Keratinocyte (primary cell): ENCODE results near the gene SLC7A6. TPM values are rescaled to one million over a fixed set of nuclear protein-coding genes. Genes with fewer than 3 reads are reported as not detected.

Source experiments
- DNase-seq: peaks from one replicate; pipeline ENCODE4 v3.0.0-alpha.2; 2011; ENCODE audit warnings: low read depth, missing footprints, low spot score
- FAIRE-seq: peaks from 2 replicates; lab custom pipeline; 2011; peaks lifted over from hg19 to GRCh38; lab: Jason Lieb, UNC
- H2AFZ ChIP-seq: 2 replicates; pipeline ENCODE4 v1.6.0; 2012; ENCODE audit warnings: low read length, control low read depth, inconsistent platforms; ENCODE audit not compliant: control insufficient read depth
- H3K27ac ChIP-seq: 2 replicates; pipeline ENCODE4 v1.5.1; 2011; ENCODE audit warnings: low read length; ENCODE audit not compliant: control insufficient read depth, insufficient read depth
- H3K27me3 ChIP-seq: 3 replicates; pipeline ENCODE4 v1.6.0; 2011; ENCODE audit warnings: low read length; ENCODE audit not compliant: control insufficient read depth, insufficient read depth; ENCODE audit errors: extremely low read depth
- H3K36me3 ChIP-seq, 2 experiments: 2 replicates in 1 of 2; 3 replicates in 1 of 2; pipeline ENCODE4 v1.5.1; 2011; ENCODE audit warnings: low read length in 2 of 2, mild to moderate bottlenecking in 1 of 2; ENCODE audit not compliant: control insufficient read depth in 2 of 2, insufficient read depth in 2 of 2; ENCODE audit errors: extremely low read depth in 1 of 2
- H3K4me1 ChIP-seq: 3 replicates; pipeline ENCODE4 v1.5.1; 2011; ENCODE audit warnings: low read length; ENCODE audit not compliant: control insufficient read depth, insufficient read depth; ENCODE audit errors: extremely low read depth
- H3K4me2 ChIP-seq: 3 replicates; pipeline ENCODE4 v1.6.0; 2011; ENCODE audit warnings: low read depth, low read length; ENCODE audit not compliant: control insufficient read depth, insufficient read depth; ENCODE audit errors: extremely low read depth
- H3K4me3 ChIP-seq, 3 experiments: fragments of 200-600 bp in 1 of 3; sonication (generic) in 1 of 3; 2 replicates in 2 of 3; 3 replicates in 1 of 3; pipeline ENCODE4 v1.5.1; 2011 to 2016; ENCODE audit warnings: low read length in 3 of 3, mild to moderate bottlenecking in 3 of 3, control low read depth in 2 of 3, inconsistent platforms in 1 of 3, low read depth in 1 of 3, mixed read lengths in 1 of 3, mixed run types in 1 of 3, moderate library complexity in 1 of 3; ENCODE audit not compliant: control insufficient read depth in 2 of 3, insufficient read depth in 2 of 3; ENCODE audit errors: extremely low read depth in 1 of 3
- H3K79me2 ChIP-seq: 2 replicates; pipeline ENCODE4 v1.6.0; 2012; ENCODE audit warnings: low read length; ENCODE audit not compliant: control insufficient read depth, insufficient read depth
- H3K9ac ChIP-seq: 3 replicates; pipeline ENCODE4 v1.6.0; 2011; ENCODE audit warnings: low read length; ENCODE audit not compliant: control insufficient read depth, insufficient read depth; ENCODE audit errors: extremely low read depth
- H3K9me1 ChIP-seq: 3 replicates; pipeline ENCODE4 v1.6.0; 2011; ENCODE audit warnings: low read length; ENCODE audit not compliant: control insufficient read depth, insufficient read depth; ENCODE audit errors: extremely low read depth
- H3K9me3 ChIP-seq: 2 replicates; pipeline ENCODE4 v1.5.1; 2012; ENCODE audit warnings: low read depth, low read length; ENCODE audit not compliant: control insufficient read depth
- H4K20me1 ChIP-seq: 3 replicates; pipeline ENCODE4 v1.6.0; 2011; ENCODE audit warnings: low read length; ENCODE audit not compliant: control insufficient read depth, insufficient read depth; ENCODE audit errors: extremely low read depth
- CTCF ChIP-seq, 3 experiments: IDR thresholded peaks in 1 of 3; conservative IDR thresholded peaks in 1 of 3; optimal IDR thresholded peaks in 1 of 3; 2 replicates in 2 of 3; 3 replicates in 1 of 3; pipeline versions ENCODE3 to v1.5.1; 2011; ENCODE audit warnings: low read length in 3 of 3, mild to moderate bottlenecking in 3 of 3, moderate library complexity in 2 of 3, control low read depth in 1 of 3, inconsistent platforms in 1 of 3; ENCODE audit not compliant: insufficient read depth in 2 of 3; ENCODE audit errors: extremely low read depth in 1 of 3
- EZH2 ChIP-seq: IDR thresholded peaks from one replicate; pipeline ENCODE4 v1.6.1; 2012; ENCODE audit warnings: inconsistent platforms, mild to moderate bottlenecking, low read length, moderate library complexity
- dilution Hi-C: fragments of 300-500 bp; cut with MboI; formaldehyde crosslinking; loops from one replicate; pipeline ENCODE4 v1.7.0; 2020; ENCODE audit warnings: low sequenced_read_pairs; ENCODE audit not compliant: extremely low pct_ligation_motif_present
- polyA plus RNA-seq, 5 experiments: library from polyadenylated mRNA; depleted of rRNA in 3 of 5; stranded (reverse) in 3 of 5; stranded (forward) in 1 of 5; unstranded in 1 of 5; fragments of >200 nt; gene quantifications; 1 replicate in 1 of 5; 2 replicates in 3 of 5; 3 replicates in 1 of 5; pipeline versions ENCODE4 v1.2.1 to v1.2.3, GENCODE V29; 2011 to 2012; ENCODE audit warnings: missing spikeins in 2 of 5, low read depth in 1 of 5, low replicate concordance in 1 of 5

The SLC7A6 gene
- polyA plus RNA-seq, 1 donor (not counting 4 experiments of a cell fraction or from before 2014, with no cell fraction given), result 43.4 TPM

- TF ChIP-seq CTCF (optimal IDR thresholded peaks at IDR 0.05 in 1 of 3, IDR thresholded peaks at IDR 0.05 in 1 of 3, conservative IDR thresholded peaks at IDR 0.05 in 1 of 3; ENCODE audit: extremely low read depth in 1 of 3, insufficient read depth in 2 of 3, low read length in 3 of 3), result no peak
- no peak for TF ChIP-seq EZH2
- Histone ChIP-seq H3K27me3 (no peaks in the 10 kb centered on the region), H3K27ac (no peak overlapping the region), H4K20me1 (no peaks in the 10 kb centered on the region), H3K4me1 (peaks cover 11% of the 10 kb centered on the region), H3K4me2 (no peak overlapping the region), H3K9ac (no peak overlapping the region), H3K9me3 (no peaks in the 10 kb centered on the region), H3K79me2 (no peaks in the 10 kb centered on the region), H3K4me3 (no peak overlapping the region), H3K9me1 (peaks cover 3% of the 10 kb centered on the region), H3K36me3 (peaks cover 7 to 25% of the 10 kb centered on the region in 2 experiments), H2AFZ (no peak overlapping the region)
- dilution Hi-C loops, result no loop called here
- FAIRE-seq, result no peak
- DNase-seq, result no peak
Observed at GRCh38 chr16:68250951-68251350, 13.4 kb upstream of the SLC7A6 start.

GRCh38 chr16:68251832-68252231 is 12.5 kb upstream of the SLC7A6 start:
- H3K4me1 ChIP-seq, result peaks cover 2% of the 10 kb centered on the region

More at GRCh38 chr16:68251832-68252231, 12.5 kb upstream of the SLC7A6 start:
- Histone ChIP-seq H3K9me1 (no peaks in the 10 kb centered on the region), H3K4me2 (no peak overlapping the region), H3K4me3 (no peak overlapping the region), H2AFZ (no peak overlapping the region), H3K36me3 (peaks cover 7 to 27% of the 10 kb centered on the region in 2 experiments), H3K9me3 (no peaks in the 10 kb centered on the region), H3K27me3 (no peaks in the 10 kb centered on the region), H4K20me1 (no peaks in the 10 kb centered on the region), H3K79me2 (no peaks in the 10 kb centered on the region), H3K27ac (no peak overlapping the region), H3K9ac (no peak overlapping the region)
- TF ChIP-seq CTCF (optimal IDR thresholded peaks at IDR 0.05 in 1 of 3, IDR thresholded peaks at IDR 0.05 in 1 of 3, conservative IDR thresholded peaks at IDR 0.05 in 1 of 3; ENCODE audit: extremely low read depth in 1 of 3, insufficient read depth in 2 of 3, low read length in 3 of 3) (no peak), EZH2 (no peak)
- no peak for DNase-seq
- dilution Hi-C loops, result no loop called here
- no peak for FAIRE-seq
